Gastroesophageal sphincter (tissue), 3 donors: Measurements from ENCODE around the gene C2CD2.

Source experiments
- CTCF ChIP-seq, 4 experiments: fragments of 200-600 bp in 2 of 4; fragments of 450-650 bp in 2 of 4; sonication (generic) in 1 of 4; IDR thresholded peaks; one replicate each; pipeline ENCODE4 v1.5.1; 2017 to 2019; ENCODE audit warnings: antibody characterized with exemption in 4 of 4, mild to moderate bottlenecking in 2 of 4, moderate library complexity in 2 of 4
- EP300 ChIP-seq: sonication (generic); formaldehyde crosslinking; IDR thresholded peaks from one replicate; pipeline ENCODE4 v1.6.1; 2017; ENCODE audit warnings: antibody characterized with exemption, mild to moderate bottlenecking
- POLR2AphosphoS5 ChIP-seq: sonication (generic); formaldehyde crosslinking; IDR thresholded peaks from one replicate; pipeline ENCODE4 v1.6.1; 2017; ENCODE audit warnings: antibody characterized with exemption

DNA sequence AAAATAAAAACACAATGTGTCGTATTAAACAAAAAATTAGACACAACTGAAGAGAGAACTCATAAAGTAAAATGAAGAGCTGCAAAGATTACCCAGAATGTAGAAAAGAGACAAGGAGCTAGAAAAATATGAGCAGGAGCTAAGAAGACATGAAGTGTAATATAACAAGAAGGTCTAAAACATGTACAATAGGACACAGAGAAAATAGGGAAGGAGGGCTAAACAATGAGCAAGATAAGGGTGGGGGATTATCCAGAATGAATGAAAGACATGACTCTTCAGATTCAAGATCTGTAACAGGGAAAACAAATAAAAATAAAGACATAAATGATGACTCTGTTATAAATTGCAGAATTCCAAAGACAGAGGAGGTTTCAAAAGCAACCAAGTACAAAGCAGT, 112.9 kb downstream of the C2CD2 start:
- no peak for TF ChIP-seq CTCF (IDR thresholded peaks at IDR 0.05)
- no peak for TF ChIP-seq POLR2AphosphoS5
- no peak for TF ChIP-seq EP300
